NCI-H1105 (cell line): ENCODE results near the gene PIK3R6.
"Not testable (repeated sequence)": the region's sequence is repeated elsewhere in the genome, so short reads cannot be mapped to it uniquely, and the experiment has no call there.

Experiments
- DNase-seq: peaks from one replicate; lab custom pipeline; 2025; lab: John Stamatoyannopoulos, UW

PIK3R6 gene

DNA sequence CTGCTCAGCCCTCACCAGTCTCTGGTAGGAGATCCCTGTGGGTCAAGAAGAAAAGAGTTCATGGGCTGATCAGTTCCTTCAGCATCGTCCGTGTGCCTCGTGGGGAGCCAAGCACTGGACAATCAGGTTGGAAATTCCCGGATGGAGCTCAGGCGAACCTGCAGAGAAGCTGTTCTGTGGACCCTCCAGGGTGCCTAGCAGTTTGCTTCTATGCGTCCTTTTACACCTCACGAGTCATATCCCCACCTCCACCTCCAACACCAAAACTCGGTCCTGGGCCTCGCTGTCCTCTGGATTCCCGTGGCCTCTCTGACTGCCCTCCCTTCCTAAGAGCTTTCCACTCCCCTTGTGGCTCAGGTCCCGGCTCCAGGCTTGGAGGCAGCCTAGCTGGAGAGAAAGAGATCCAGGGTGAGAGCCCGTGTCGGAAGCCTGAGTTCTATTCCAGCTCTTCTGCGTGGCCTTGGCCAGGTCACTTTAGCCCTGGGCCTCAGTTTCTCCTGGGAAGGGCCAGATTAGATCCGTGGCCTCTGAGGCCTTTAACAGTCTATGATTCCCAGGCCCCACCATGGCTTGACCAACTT is 26.2 kb upstream of the PIK3R6 start:
- no peak for DNase-seq

DNA sequence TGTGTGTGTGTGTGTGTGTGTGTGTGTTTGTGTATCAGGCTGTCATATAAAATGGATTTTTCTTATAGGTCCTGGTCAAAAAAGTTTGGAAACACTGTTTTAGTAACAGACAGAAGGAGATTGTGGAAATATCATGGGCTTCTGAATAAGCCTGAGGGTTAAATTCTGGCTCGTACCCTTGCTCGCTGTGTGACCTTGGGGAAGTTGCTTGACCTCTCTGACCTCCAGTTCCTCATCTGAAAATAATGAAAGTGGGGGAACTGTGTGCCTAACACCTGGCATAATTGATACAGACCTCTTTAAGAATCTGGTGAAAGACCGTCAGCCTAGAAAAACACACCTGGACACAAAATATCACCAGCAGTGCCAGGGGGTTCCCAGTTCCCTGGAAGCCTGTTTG is 25.6 kb upstream of the PIK3R6 start:
- DNase-seq: no peak

DNA sequence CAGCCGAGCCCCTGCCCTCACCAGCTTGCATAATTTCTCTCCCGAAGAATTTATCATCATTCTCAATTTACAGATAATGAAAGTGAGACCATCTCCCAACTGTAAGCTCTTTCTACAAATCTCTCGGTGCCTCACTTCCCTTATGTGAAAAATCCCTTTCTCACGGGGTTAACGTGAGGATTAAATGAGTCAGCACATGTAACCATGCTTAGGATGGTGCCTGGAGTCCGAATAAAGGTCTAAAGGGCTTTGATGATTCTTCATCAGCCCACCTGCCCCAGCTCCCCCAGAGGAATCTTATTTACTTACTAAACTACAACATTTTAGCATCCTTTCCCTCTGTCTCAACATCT is 24.8 kb upstream of the PIK3R6 start:
- DNase-seq: no peak

DNA sequence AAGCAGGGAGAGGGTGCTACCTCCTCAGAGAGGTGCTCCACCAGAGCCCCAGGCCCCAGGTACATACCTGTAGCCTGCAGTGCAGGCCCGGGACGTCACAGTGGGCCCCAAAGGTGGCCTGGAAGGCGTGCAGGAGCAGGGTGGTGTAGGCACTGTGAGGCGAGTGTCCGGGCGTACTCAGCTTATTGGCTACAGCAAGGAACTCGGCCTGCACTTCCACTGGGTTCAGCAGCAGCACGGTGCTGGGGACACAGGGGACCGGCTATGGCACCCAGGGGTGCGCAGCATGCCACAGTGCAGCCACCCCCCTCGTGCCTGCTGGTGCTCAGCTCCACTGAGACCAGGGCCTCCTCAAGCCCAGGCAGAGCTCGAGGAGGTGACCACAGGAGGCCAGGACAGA is 23.2 kb upstream of the PIK3R6 start:
- no peak for DNase-seq

DNA sequence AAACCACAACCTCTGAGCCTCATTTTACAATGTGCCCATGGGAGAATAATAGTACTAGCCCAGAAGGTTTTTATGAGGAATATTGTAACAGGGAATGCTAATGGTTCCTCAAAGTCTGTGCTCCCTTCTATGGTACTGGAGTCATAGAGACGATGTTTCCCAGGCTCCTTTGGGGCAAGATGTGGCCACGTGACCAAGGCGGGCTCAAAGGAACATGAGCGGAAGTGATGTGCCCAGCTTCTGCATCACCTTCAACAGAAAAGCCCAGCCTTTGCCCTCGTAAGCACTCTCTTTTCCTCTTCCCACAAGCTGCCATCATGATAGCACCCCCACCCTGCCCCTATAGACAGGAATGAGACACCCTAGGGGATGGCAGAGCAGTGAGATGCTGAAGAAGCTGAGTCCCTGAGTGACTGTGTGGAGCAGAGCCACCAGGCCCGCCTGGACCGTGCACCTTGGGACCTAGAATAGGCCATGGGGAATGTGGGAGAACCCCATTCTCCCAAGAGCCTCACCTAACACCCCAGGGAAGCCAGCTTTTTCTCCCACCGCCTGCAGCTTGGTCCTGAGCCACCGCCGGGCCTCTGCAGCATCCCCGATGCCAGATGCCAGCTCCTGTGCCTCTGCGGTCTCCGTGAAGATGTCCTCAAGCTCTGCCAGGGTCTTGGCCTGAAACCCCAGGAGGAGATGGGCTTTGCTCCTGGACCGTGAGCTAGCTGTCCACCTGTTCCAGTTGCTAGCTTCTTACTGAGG is 22.2 kb upstream of the PIK3R6 start:
- DNase-seq: no peak

DNA sequence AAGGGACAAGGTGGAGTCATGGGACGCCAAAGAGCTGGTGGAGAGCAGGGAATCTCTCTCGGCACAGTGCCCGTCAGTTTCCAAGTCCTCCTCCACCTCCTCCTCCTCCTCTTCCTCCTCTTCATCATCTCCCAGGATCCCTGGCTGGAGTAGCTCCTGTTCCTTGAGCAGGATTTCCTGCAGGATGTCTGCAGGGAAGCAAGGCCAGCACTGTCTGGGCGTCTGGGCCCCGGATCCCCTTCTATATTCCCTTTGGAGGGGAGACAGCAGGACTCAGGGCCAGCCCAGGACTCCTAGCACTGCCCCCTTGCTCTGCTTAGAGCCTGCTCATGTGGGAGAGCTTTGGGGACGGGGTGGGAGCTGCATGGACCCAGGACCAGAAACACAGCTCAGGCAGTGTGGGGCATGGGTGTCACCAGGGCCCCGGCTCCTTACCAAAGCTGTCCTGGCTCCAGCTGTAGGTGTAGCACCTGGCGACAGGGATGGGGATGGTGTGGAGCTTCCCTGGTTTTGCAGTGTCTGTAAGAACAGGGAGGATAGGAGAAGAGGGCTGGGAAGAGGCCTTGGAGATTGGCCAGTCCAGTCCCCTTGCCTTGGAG is 21.3 kb upstream of the PIK3R6 start:
- no peak for DNase-seq

DNA sequence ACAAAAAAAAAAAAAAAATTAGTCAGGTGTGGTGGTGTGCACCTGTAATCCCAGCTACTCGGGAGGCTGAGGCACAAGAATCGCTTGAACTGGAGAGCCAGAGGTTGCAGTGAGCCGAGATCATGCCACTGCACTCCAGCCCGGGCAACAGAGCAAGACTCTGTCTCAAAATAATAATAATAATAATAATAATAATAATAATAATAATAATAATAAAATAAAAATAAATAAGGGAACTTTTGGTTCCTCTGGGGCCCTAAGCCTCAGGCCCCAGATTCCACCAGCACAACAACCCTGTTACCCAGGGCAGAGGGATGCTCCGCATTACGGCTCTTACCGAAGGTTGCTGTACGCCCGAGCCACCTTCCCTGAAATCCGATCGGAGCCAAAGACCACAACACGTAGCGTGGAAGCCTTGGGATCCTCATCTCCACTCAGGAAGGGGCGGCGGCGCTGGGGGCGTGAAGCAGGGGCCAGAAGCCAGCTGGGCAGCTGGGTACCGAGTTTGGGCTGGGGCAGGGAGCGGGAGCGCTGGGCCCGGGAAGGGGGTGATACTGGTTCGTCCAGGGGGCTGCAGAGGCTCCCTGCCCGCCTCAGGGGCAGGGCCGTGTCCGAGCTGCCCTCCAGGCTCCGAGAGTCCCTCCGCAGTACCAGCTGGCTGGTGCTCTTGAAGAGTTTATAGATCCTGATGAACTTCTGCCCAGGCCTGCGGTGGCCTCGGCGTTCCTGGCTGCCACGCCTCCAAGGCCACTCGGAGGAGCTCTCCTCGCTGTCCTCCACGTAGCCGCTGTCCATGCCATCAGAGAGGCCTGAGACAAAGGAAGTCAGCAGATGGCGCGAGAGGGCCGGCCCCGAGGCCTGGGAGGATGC is 20.6 kb upstream of the PIK3R6 start:
- no peak for DNase-seq

DNA sequence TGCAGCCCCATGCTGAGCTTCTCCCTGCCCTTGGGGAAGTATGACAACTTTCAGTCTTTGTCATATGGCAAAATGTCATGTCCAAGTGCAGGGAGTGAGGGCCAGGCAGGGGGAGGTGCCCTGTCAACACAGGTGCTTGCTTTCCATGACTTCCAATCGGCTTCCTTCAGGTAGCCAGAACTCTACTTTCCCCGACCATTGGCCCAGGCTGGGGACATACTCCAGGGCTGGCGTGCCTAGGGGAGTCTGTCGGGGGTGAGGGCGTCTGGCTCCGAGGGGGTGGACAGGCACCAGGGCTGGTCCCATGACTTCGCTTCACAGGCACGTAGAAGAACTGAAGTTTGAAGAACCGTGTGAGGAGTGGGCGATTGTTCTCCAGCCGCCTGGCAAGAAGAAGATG is 19.8 kb upstream of the PIK3R6 start:
- DNase-seq: no peak

DNA sequence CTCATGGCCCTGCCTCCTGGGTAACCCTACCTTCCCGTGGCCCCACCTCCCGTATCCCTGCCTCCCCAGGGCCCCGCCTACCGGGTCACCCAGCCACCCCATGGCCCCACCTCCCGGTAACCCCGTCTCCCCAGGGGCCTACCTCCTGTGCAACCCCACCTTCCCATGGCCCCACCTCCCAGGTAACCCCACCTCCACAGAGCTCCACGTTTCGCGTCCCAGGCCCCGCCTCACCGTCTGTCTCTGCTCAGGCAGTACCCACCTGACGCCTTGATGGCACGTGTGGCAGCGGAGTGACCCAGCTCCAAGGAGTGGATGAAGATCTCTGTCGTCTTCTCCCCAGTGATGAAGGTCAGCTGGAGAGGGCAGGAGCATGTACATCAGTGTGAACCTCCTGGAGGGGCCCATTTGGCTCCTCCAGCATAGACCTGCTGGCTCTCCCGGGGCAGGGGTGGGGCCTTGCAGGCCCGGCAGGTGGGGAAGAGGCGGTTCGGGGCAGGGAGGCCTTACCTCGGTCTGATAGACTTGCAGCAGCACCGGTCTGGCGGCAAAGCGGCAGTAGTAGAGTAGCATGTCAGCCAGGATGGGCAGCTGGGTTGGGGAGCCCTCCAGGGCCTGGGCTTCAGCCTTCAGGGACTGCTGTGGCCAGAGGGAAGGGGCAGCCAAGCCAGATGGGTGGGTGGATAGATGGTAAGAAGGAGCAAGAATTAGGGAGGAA is 18.7 kb upstream of the PIK3R6 start:
- no peak for DNase-seq

DNA sequence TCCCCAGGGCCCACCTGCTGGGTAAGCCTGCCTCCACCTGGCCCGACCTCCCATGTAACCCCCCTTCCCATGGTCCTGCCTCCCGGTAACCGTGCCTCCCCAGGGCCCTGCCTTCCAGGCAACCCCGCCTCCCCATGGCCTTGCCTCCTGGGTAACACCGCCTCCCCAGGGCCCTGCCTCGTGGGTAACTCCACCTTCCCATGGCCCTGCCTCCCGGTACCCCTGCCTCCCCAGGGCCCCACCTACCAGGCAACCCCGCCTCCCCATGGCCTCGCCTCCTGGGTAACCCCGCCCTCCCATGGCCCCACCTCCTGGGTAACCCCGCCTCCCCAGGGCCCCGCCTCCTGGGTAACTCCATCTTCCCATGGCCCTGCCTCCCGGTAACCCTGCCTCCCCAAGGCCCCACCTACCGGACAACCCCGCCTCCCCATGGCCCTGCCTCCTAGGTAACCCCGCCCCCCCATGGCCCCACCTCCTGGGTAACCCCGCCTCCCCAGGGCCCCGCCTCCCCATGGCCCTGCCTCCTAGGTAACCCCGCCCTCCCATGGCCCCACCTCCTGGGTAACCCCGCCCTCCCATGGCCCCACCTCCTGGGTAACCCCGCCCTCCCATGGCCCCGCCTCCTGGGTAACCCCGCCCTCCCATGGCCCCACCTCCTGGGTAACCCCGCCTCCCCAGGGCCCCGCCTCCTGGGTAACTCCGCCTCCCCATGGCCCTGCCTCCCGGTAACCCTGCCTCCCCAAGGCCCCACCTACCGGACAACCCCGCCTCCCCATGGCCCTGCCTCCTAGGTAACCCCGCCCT is 17.9 kb upstream of the PIK3R6 start:
- not testable (repeated sequence) for DNase-seq

DNA sequence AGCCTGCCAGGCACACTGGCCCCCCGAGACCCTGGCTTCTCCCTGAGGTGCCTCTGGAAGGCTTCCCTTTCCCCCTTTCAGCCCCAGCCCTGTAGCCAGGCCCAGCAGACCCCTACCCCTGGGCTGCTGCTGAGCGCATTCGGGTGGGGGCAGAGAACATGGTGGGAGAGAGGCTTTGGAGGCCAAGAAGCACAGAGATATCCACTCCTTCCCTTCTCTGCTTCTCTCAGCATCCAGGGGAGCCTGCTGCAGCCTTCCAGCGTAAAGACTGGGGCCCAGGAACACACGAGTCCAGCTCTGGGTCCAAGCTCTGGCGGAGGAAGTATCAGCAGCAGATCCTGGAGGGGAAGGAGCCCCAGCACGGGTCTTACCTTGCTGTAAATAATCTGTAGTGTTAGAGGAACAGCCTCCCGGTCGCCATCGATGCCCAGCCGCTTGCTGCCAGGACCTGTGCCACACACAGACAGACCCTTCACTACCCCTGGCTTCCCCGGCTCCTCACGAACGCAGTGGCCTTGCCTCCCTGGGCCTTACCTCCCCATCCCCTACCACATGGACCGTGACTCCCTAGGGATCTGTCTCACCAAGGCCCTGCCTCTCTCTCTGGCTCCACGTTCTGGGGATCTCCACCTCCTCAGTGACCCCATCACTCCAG is 17.0 kb upstream of the PIK3R6 start:
- no peak for DNase-seq

DNA sequence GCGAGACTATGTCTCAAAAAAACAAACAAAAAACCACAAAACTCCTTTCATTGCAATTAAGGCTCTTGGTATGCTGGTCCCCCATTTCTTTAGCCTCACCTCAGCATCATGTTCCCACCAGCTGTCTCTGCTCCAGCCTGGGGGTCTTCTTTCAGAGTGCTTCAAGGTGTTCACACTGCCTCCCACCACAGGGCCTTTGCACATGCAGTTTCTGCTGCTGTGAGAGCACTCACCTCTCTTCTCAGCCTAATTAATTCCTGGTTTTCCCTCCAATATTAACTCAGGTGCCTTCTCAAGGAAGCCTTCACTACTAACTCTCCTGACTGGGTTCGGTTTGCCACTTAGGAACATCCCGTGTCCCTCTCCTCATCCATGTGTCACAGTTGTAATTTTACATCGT is 15.9 kb upstream of the PIK3R6 start:
- no peak for DNase-seq

DNA sequence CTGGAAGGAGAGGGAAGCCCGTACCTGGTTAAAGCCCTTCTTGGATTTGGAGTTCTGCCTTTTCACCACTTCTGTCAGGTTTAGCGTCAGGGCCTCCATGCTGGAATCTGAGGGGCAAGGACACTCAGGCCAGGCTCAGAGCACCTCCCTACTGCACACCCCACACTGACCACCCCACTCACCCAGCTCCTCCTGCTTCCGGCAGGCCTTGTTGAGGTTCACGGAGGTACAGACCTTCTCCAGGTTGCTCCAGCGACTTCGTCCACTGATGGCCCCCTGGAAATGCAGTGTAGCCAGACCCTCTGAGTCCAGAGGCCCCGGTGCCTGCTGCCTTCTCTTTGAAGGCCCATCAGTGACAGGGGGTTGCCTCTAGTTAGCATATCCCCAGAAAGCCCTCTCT is 14.1 kb upstream of the PIK3R6 start:
- DNase-seq: no peak

DNA sequence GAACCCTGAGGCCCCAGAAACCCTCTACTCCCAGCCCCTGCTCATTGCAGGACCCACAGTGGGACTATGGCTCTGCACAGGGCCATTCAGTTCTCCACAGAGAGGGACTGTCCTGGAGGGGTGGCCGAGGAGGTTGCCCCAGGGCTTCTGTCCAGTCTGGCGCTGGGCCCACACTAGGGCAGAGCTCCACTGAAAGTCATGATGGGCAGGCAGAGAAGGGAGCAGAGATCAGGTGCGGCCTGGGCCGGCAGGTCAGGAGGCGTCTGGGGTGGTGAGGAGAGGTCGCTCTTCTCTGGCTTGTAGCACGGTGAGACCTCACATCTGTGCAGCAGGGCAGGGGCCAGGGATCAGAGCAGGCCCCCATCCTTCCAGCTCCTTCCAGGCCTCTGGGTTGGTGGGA is 13.0 kb upstream of the PIK3R6 start:
- DNase-seq: no peak

DNA sequence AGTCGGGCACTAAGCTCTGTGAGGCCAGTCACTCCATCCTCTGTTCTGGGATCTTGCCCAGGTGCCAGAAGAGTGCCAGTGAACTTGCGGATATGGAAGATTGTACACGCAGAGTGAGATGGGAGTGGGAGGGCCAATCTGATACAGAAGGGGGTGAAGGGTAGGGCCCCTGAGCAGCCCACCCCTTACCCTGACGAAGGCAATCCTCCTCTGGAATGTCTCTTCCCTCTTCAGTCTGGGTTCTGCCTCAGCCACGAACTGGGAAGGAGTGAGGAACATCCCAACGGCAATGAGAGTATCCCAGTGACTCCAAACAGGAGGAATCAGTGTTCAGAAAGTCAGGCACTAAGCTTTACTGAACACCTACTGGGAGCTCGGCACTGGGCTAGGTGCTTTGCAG is 11.9 kb upstream of the PIK3R6 start:
- DNase-seq: no peak

DNA sequence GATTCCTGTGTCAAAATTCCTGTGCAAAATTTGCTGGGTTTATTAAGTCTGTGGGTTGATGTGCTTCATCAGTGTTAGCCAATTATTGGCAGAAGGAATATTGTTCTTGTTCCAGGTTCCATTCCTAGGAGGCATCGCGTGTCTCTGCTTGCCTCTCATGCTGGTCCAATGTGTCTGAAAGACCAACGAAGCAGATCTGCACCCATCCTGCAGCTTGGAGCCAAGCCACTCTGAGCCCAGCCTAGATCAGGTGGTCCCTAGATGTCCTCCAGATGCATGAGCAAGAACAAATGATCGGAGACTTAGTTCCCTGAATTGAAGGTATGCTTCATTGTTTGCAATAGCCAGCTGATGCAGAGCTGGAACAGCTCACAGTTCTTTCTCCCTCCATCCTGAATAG is 10.5 kb upstream of the PIK3R6 start:
- DNase-seq: no peak

DNA sequence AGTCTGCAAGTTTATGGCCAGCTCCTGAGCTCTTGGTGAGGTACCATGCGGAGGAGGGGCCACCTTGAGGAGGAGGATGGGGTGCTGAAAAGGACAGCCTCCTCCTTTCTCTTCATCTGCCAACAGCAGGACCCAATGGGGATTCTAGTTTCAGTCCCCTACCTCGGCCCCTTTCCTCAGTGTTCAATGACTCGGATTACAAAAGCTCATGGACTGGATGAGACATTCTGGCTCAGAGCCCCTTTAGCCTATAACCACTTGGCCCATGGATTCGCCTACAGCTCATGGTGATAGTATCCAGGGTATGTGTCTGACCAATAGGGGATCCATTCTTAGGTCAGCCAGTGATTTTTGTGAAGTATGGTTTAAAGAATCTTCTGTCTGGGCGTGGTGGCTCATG is 8.5 kb upstream of the PIK3R6 start:
- no peak for DNase-seq

DNA sequence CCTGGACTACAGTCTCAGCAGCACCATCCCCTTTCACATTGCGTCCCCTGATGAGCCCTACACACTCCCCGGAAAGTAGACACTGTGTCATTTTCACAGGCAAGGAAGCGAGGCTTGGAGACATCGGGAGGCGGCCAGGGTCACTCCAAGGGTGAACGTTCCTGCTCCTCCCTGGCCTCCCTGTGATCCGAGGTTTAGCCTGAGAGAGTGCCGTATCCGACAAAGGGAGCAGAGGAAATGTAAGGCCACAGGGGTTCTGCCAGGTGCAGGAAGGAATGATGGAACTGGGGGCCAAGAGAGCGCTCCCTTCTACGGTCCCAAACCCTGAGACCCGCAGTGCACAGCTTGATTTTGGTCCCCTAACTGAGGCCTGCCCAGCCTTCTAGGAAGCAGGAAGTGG is 8.0 kb upstream of the PIK3R6 start:
- no peak for DNase-seq

DNA sequence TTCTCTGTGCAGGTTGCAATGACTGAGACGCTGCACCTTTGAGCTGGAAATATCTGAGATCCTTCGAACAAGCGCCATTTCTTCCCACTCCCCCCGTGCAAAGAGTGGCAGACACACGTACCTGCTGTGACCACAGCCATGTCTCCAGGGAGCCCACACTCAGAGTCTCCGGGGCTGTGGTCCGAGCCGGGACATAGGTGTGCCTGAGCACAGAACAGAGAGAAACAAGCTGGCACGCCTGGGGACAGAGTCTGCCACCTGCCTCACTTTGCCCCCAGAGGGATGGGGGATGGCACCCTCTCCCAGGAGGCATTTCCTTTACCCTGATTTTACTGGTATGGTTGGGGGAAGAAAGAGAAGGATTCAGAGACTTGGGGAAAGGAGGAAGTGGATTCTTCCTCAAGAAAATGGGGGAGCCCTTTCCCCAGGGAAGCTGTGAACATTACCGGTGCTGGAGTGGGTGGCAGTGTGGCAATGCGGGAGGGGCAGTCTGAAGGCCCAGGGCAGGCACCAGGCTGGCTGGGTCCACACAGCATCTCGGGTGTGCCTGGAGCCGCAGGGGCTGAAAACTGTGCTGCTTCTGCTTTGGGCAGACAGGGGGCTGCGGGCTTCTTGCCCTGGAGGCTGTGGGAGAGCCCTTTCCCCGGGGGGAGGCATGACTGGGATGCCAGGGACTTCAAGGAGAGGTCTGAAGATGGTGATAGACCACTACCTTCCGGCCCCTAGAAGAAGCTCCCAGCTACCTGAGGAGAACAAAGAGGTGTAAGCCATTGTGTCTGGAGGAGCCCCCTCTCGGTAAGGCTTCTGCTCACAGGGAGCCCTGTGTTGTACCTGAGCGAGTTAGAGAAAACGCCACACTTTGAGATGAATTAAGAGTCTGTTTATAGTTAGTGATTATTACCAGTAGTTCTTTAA is 6.6 kb upstream of the PIK3R6 start:
- DNase-seq: no peak
